Fibroblast of villous mesenchyme (primary cell): Measurements from ENCODE around the gene IL5. TPM values are rescaled to one million over a fixed set of nuclear protein-coding genes. Genes with fewer than 3 reads are reported as not detected.

Experiments used
- DNase-seq: peaks from one replicate; pipeline ENCODE4 v3.0.0-alpha.2; 2010; ENCODE audit warnings: low read depth
- H3K4me3 ChIP-seq: 2 replicates; pipeline ENCODE4 v1.5.1; 2011; ENCODE audit warnings: low read depth, mild to moderate bottlenecking, low read length
- CTCF ChIP-seq: IDR thresholded peaks from 2 replicates; pipeline ENCODE4 v1.5.1; 2012; ENCODE audit warnings: low read depth, mild to moderate bottlenecking, low read length; ENCODE audit not compliant: insufficient read depth
- total RNA-seq: library from RNA; depleted of rRNA; stranded (reverse); fragments of >200 nt; gene quantifications from 2 replicates; pipeline ENCODE4 v1.2.3, GENCODE V29; 2012

Gene IL5
- total RNA-seq, 1 donor = not detected

- no peak overlapping the region for H3K4me3 ChIP-seq
- peak; percentile 96 for DNase-seq
- no peak for TF ChIP-seq CTCF
Observed at GRCh38 chr5:132510076-132510475, 33.2 kb downstream of the IL5 start.

GRCh38 chr5:132506094-132506692 is 37.1 kb downstream of the IL5 start:
- DNase-seq = peak; percentile 96
- H3K4me3 ChIP-seq = no peak overlapping the region
- peak; percentile 76 for TF ChIP-seq CTCF

GRCh38 chr5:132505641-132506040 is 37.7 kb downstream of the IL5 start:
- TF ChIP-seq CTCF = no peak
- no peak overlapping the region for H3K4me3 ChIP-seq
- DNase-seq = no peak

GRCh38 chr5:132504746-132505145 is 38.6 kb downstream of the IL5 start:
- DNase-seq = no peak
- TF ChIP-seq CTCF = no peak

GRCh38 chr5:132503244-132503643 is 40.1 kb downstream of the IL5 start:
- no peak for TF ChIP-seq CTCF
- H3K4me3 ChIP-seq = no peak overlapping the region
- DNase-seq = no peak

More at GRCh38 chr5:132504746-132505145, 38.6 kb downstream of the IL5 start:
- H3K4me3 ChIP-seq = no peak overlapping the region

GRCh38 chr5:132501961-132502931 is 41.1 kb downstream of the IL5 start:
- no peak overlapping the region for H3K4me3 ChIP-seq
- DNase-seq = no peak
- no peak for TF ChIP-seq CTCF
